Measurements from ENCODE around the gene BOC.

BOC gene

DNA sequence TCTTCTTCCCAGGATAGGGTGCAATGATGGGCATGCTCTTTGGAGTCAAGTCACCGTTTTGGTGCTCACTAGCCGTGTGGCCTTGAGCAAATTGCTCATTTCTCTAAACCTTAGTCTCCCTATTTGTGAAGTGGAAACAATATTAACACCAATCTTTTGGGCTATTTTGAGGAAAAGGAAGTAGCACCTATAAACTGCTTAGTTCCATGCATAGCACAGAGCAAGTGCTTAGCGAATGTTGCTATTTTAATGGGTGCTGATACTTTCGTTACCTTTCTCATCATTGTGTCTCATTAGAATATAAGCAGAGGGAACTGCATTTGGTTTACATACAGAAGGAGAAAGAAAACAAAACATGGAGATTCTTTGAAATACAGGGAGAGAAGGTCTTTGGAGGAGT lies 66.1 kb downstream of the BOC start:
- no peaks in the 10 kb centered on the region for H3K9me3 ChIP-seq (ENCODE audit: control insufficient read depth, insufficient read depth, low read length)
- no peaks in the 10 kb centered on the region for H3K27me3 ChIP-seq (ENCODE audit: control insufficient read depth, insufficient read depth, low read length)
- H3K4me3 ChIP-seq (ENCODE audit: low read depth, low read length) = no peak overlapping the region
- peaks cover 4% of the 10 kb centered on the region; the same call in 1 of the 2 replicates for H3K36me3 ChIP-seq (ENCODE audit: control insufficient read depth, insufficient read depth, low read length)
- H3K4me1 ChIP-seq (ENCODE audit: control insufficient read depth, insufficient read depth, low read length) = peaks cover 7% of the 10 kb centered on the region; the same call in 1 of the 2 replicates
- no peak overlapping the region for H3K27ac ChIP-seq (ENCODE audit: low read depth, low read length)
- no peak overlapping the region for H3K9ac ChIP-seq (ENCODE audit: low read depth, low read length)

DNA sequence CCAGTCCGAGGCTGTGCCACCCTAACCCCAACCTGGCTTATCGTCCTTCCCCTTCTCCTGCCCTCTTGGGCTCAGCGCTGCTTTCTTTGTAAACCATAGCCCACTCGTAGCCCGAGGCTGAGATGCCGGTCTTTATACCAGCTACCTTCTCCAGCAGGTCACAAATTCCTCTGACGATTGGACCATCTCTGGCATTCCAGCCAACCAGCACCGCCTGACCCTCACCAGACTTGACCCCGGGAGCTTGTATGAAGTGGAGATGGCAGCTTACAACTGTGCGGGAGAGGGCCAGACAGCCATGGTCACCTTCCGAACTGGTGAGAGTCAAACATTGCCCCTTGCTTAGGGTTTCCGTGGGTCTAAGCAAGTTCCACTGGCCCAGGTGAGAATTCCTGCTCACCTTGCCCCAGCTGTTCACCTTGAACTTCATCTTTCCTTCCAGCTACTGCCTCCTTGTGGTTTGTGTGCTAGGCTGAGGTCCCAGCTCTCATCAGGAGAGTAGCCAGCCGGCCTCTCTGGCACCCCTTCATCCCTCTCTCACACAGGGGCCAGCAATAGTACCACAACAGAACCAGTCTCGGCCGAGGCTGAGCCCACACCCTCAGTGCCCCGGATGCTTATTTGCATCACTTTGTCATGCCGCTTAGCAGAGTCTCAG lies 66.7 kb downstream of the BOC start:
- no peaks in the 10 kb centered on the region for H3K27me3 ChIP-seq (ENCODE audit: control insufficient read depth, insufficient read depth, low read length)
- no peak overlapping the region for H3K4me3 ChIP-seq (ENCODE audit: low read depth, low read length)

GRCh38 chr3:113278599-113278955 lies 67.2 kb downstream of the BOC start:
- Histone ChIP-seq H3K9ac (ENCODE audit: low read depth, low read length) (no peak overlapping the region), H3K9me3 (ENCODE audit: control insufficient read depth, insufficient read depth, low read length) (no peaks in the 10 kb centered on the region), H3K36me3 (ENCODE audit: control insufficient read depth, insufficient read depth, low read length) (peaks cover 4% of the 10 kb centered on the region; the same call in 1 of the 2 replicates), H3K4me1 (ENCODE audit: control insufficient read depth, insufficient read depth, low read length) (peaks cover 7% of the 10 kb centered on the region; the same call in 1 of the 2 replicates), H3K27me3 (ENCODE audit: control insufficient read depth, insufficient read depth, low read length) (no peaks in the 10 kb centered on the region), H3K4me3 (ENCODE audit: low read depth, low read length) (no peak overlapping the region), H3K27ac (ENCODE audit: low read depth, low read length) (no peak overlapping the region)

More for the DNA sequence above, 66.7 kb downstream of the BOC start:
- peaks cover 4% of the 10 kb centered on the region; the same call in 1 of the 2 replicates for H3K36me3 ChIP-seq (ENCODE audit: control insufficient read depth, insufficient read depth, low read length)
- H3K9me3 ChIP-seq (ENCODE audit: control insufficient read depth, insufficient read depth, low read length) = no peaks in the 10 kb centered on the region
- H3K9ac ChIP-seq (ENCODE audit: low read depth, low read length) = no peak overlapping the region
- no peak overlapping the region for H3K27ac ChIP-seq (ENCODE audit: low read depth, low read length)
- peaks cover 7% of the 10 kb centered on the region; the same call in 1 of the 2 replicates for H3K4me1 ChIP-seq (ENCODE audit: control insufficient read depth, insufficient read depth, low read length)

DNA sequence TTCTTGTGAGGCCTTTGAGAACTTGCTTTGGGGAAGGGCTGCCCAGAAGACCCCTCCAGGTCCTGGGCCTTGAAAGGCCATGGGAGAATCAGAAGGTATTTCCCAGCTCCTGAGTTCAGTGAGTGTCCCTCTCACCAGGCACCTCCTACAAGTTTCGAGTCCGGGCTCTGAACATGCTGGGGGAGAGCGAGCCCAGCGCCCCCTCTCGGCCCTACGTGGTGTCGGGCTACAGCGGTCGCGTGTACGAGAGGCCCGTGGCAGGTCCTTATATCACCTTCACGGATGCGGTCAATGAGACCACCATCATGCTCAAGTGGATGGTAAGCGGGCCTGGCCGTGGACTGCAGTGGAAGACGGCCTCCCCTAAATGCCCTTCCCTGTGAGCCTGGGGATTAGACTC lies 68.3 kb downstream of the BOC start:
- H3K9ac ChIP-seq (ENCODE audit: low read depth, low read length) = no peak overlapping the region
- H3K36me3 ChIP-seq (ENCODE audit: control insufficient read depth, insufficient read depth, low read length) = peaks cover 4% of the 10 kb centered on the region; the same call in 1 of the 2 replicates
- no peak overlapping the region for H3K27ac ChIP-seq (ENCODE audit: low read depth, low read length)
- H3K4me3 ChIP-seq (ENCODE audit: low read depth, low read length) = no peak overlapping the region
- no peaks in the 10 kb centered on the region for H3K9me3 ChIP-seq (ENCODE audit: control insufficient read depth, insufficient read depth, low read length)
- no peaks in the 10 kb centered on the region for H3K27me3 ChIP-seq (ENCODE audit: control insufficient read depth, insufficient read depth, low read length)
- peaks cover 7% of the 10 kb centered on the region; the same call in 1 of the 2 replicates for H3K4me1 ChIP-seq (ENCODE audit: control insufficient read depth, insufficient read depth, low read length)

DNA sequence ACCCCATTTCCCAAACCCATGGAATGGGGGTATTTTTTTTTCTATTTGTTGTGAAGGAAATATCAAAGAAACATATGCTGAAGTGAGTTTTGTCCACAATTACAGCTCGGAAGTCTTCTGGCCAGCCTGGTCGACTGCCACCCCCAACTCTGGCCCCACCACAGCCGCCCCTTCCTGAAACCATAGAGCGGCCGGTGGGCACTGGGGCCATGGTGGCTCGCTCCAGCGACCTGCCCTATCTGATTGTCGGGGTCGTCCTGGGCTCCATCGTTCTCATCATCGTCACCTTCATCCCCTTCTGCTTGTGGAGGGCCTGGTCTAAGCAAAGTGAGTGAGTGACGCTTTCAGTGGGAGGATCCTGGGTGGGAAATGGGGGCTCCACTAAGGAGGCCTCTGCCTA lies 71.9 kb downstream of the BOC start:
- no peak overlapping the region for H3K4me3 ChIP-seq (ENCODE audit: low read depth, low read length)
- H3K27ac ChIP-seq (ENCODE audit: low read depth, low read length) = no peak overlapping the region
- H3K9ac ChIP-seq (ENCODE audit: low read depth, low read length) = no peak overlapping the region
- no peaks in the 10 kb centered on the region for H3K27me3 ChIP-seq (ENCODE audit: control insufficient read depth, insufficient read depth, low read length)
- 0 out of 2 replicates have a peak, but pooled peaks cover under 1% of the 10 kb centered on the region for H3K4me1 ChIP-seq (ENCODE audit: control insufficient read depth, insufficient read depth, low read length)
- H3K9me3 ChIP-seq (ENCODE audit: control insufficient read depth, insufficient read depth, low read length) = no peaks in the 10 kb centered on the region
- peaks cover 4% of the 10 kb centered on the region; the same call in 1 of the 2 replicates for H3K36me3 ChIP-seq (ENCODE audit: control insufficient read depth, insufficient read depth, low read length)

GRCh38 chr3:113284453-113285050 lies 73.2 kb downstream of the BOC start:
- H3K4me1 ChIP-seq (ENCODE audit: control insufficient read depth, insufficient read depth, low read length) = no peaks in the 10 kb centered on the region
- H3K27me3 ChIP-seq (ENCODE audit: control insufficient read depth, insufficient read depth, low read length) = no peaks in the 10 kb centered on the region
- no peak overlapping the region for H3K4me3 ChIP-seq (ENCODE audit: low read depth, low read length)
- H3K9me3 ChIP-seq (ENCODE audit: control insufficient read depth, insufficient read depth, low read length) = no peaks in the 10 kb centered on the region
- no peak overlapping the region for H3K9ac ChIP-seq (ENCODE audit: low read depth, low read length)
- H3K27ac ChIP-seq (ENCODE audit: low read depth, low read length) = no peak overlapping the region
- H3K36me3 ChIP-seq (ENCODE audit: control insufficient read depth, insufficient read depth, low read length) = peaks cover 4% of the 10 kb centered on the region; the same call in 1 of the 2 replicates

GRCh38 chr3:113285226-113285625 lies 73.9 kb downstream of the BOC start:
- Histone ChIP-seq H3K4me3 (ENCODE audit: low read depth, low read length) (no peak overlapping the region), H3K36me3 (ENCODE audit: control insufficient read depth, insufficient read depth, low read length) (peaks cover 4% of the 10 kb centered on the region; the same call in 1 of the 2 replicates), H3K27ac (ENCODE audit: low read depth, low read length) (no peak overlapping the region), H3K9ac (ENCODE audit: low read depth, low read length) (no peak overlapping the region), H3K9me3 (ENCODE audit: control insufficient read depth, insufficient read depth, low read length) (no peaks in the 10 kb centered on the region), H3K27me3 (ENCODE audit: control insufficient read depth, insufficient read depth, low read length) (no peaks in the 10 kb centered on the region), H3K4me1 (ENCODE audit: control insufficient read depth, insufficient read depth, low read length) (no peaks in the 10 kb centered on the region)

DNA sequence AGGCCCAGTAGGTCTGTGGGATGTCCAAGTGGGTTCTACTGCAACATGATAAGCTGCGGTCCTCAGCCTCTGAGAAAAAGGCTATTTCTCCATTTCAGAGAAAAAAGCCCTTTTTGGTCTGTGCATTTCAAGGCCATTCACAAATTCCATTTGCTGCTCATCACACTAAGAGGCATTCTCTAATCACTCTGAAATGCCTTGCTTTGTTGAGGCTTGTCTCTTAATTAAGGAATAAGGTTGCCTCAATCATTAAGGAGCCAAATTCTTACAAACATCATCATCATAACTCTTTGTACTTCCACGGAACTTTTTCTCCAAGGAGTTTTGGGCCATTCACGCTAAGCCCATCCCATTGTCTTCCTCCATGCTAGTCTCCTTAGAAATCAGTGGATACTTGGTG lies 74.4 kb downstream of the BOC start:
- no peak overlapping the region for H3K9ac ChIP-seq (ENCODE audit: low read depth, low read length)
- no peak overlapping the region for H3K4me3 ChIP-seq (ENCODE audit: low read depth, low read length)
- H3K27me3 ChIP-seq (ENCODE audit: control insufficient read depth, insufficient read depth, low read length) = no peaks in the 10 kb centered on the region
- no peaks in the 10 kb centered on the region for H3K9me3 ChIP-seq (ENCODE audit: control insufficient read depth, insufficient read depth, low read length)
- H3K27ac ChIP-seq (ENCODE audit: low read depth, low read length) = no peak overlapping the region
- H3K4me1 ChIP-seq (ENCODE audit: control insufficient read depth, insufficient read depth, low read length) = no peaks in the 10 kb centered on the region
- peaks cover 4% of the 10 kb centered on the region; the same call in 1 of the 2 replicates for H3K36me3 ChIP-seq (ENCODE audit: control insufficient read depth, insufficient read depth, low read length)

DNA sequence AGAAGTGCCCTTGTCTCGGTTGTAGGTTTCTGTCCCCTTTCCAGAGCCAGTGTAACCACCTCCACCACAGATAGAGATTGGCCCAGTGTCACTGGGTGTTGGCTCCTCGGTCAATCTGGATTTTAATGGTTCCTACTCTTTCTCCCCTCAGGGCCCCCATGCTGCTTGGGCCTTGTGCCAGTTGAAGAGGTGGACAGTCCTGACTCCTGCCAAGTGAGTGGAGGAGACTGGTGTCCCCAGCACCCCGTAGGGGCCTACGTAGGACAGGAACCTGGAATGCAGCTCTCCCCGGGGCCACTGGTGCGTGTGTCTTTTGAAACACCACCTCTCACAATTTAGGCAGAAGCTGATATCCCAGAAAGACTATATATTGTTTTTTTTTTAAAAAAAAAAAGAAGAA lies 75.2 kb downstream of the BOC start:
- Histone ChIP-seq H3K27ac (ENCODE audit: low read depth, low read length) (no peak overlapping the region), H3K4me1 (ENCODE audit: control insufficient read depth, insufficient read depth, low read length) (no peaks in the 10 kb centered on the region)

DNA sequence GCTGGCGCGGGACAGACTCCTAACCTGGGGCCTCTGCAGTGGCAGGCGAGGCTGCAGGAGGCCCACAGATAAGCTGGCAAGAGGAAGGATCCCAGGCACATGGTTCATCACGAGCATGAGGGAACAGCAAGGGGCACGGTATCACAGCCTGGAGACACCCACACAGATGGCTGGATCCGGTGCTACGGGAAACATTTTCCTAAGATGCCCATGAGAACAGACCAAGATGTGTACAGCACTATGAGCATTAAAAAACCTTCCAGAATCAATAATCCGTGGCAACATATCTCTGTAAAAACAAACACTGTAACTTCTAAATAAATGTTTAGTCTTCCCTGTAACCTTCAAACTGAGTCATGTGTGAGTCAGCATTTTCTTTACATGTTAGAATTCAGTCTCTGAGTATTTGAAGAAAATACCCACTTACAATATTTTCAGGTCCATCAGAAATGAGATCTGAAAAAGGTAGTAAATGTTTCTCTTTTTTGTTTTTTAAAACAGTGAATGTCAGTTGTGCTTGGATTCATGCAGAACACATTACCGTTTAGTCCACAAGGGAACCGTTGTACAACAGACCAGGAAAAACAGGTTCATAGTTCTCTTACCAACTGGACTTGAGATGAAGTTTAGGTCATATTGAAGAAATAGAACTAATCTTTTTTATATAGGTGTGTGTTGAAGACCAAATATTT lies 75.9 kb downstream of the BOC start:
- Histone ChIP-seq H3K36me3 (ENCODE audit: control insufficient read depth, insufficient read depth, low read length) (no peaks in the 10 kb centered on the region), H3K4me1 (ENCODE audit: control insufficient read depth, insufficient read depth, low read length) (no peaks in the 10 kb centered on the region), H3K9ac (ENCODE audit: low read depth, low read length) (no peak overlapping the region), H3K9me3 (ENCODE audit: control insufficient read depth, insufficient read depth, low read length) (no peaks in the 10 kb centered on the region), H3K27ac (ENCODE audit: low read depth, low read length) (no peak overlapping the region), H3K4me3 (ENCODE audit: low read depth, low read length) (no peak overlapping the region), H3K27me3 (ENCODE audit: control insufficient read depth, insufficient read depth, low read length) (no peaks in the 10 kb centered on the region)

More for the DNA sequence above, 75.2 kb downstream of the BOC start:
- Histone ChIP-seq H3K4me3 (ENCODE audit: low read depth, low read length) (no peak overlapping the region), H3K9ac (ENCODE audit: low read depth, low read length) (no peak overlapping the region), H3K36me3 (ENCODE audit: control insufficient read depth, insufficient read depth, low read length) (no peaks in the 10 kb centered on the region), H3K27me3 (ENCODE audit: control insufficient read depth, insufficient read depth, low read length) (no peaks in the 10 kb centered on the region), H3K9me3 (ENCODE audit: control insufficient read depth, insufficient read depth, low read length) (no peaks in the 10 kb centered on the region)

All from HUES48 (cell line).